ENCODE data around the gene HOXD3. TPM values are rescaled to one million over a fixed set of nuclear protein-coding genes. Genes with fewer than 3 reads are reported as not detected.

HOXD3 gene
- total and polyA plus RNA-seq, 9 of the 15 experiments (the other 6 are each of a cell fraction or from before 2014, with no cell fraction given), result not detected

DNA sequence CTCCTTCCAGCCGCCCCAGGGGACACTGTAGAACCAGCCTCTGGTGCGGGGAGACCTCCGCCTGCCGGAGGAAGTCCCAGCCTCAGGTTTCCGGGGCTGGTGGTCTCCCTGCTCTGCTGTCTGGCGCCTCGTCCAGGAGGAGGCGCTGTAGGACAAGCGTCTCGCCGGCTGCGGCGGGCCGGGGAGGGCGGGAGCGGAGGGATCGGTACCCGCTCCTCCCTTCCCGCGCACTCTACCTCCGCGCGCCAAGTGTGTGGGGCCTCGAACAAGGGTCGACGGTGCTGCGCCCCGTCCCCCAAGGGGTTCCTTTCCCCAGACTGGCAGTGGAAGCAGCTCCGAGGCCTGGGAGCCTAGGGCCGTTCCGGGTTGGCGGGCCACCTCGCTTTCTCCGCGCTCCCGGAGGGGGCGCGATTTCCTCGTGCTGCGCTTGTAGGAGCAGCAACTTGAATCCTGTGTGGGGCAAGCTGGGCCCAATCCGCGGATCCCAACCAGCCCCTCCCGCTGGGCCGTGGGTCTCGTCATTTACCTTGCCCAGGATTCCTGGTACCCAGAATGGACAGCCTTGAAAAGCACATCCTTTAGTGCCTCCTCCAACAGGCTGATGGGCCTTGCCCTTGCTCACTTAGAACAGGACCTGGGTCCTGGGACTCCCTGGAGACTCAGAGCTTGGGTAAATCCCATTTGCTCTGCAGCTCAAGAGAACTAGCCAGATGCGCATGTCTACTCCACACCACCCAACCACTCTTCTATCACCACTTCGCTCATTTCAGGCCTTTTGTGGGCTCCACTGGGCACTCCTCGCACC, 16.4 kb upstream of the HOXD3 start (continued):
- TF ChIP-seq, protein P1, sequence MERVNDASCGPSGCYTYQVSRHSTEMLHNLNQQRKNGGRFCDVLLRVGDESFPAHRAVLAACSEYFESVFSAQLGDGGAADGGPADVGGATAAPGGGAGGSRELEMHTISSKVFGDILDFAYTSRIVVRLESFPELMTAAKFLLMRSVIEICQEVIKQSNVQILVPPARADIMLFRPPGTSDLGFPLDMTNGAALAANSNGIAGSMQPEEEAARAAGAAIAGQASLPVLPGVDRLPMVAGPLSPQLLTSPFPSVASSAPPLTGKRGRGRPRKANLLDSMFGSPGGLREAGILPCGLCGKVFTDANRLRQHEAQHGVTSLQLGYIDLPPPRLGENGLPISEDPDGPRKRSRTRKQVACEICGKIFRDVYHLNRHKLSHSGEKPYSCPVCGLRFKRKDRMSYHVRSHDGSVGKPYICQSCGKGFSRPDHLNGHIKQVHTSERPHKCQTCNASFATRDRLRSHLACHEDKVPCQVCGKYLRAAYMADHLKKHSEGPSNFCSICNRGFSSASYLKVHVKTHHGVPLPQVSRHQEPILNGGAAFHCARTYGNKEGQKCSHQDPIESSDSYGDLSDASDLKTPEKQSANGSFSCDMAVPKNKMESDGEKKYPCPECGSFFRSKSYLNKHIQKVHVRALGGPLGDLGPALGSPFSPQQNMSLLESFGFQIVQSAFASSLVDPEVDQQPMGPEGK (CRISPR knock-in tag; IDR thresholded peaks at IDR 0.05; ENCODE audit: borderline replicate concordance), result no peak
- TF ChIP-seq HNRNPH1 (optimal IDR thresholded peaks at IDR 0.05; ENCODE audit: low read depth, low read length), result no peak
- peak; percentile 92 for TF ChIP-seq ARID2 (IDR thresholded peaks at IDR 0.05)
- TF ChIP-seq CCAR2 (IDR thresholded peaks at IDR 0.05; ENCODE audit: low read depth, low read length), result no peak
- TF ChIP-seq ZFP36 (IDR thresholded peaks at IDR 0.05; ENCODE audit: low read depth, low read length, partially characterized antibody), result peak; percentile 5
- peak; percentile 97 for TF ChIP-seq RB1 (IDR thresholded peaks at IDR 0.05; ENCODE audit: low read depth)
- TF ChIP-seq HMGN3 (IDR thresholded peaks at IDR 0.05; ENCODE audit: borderline replicate concordance, extremely low read depth, insufficient read length, low read depth, low read length), result peak; percentile 37
- TF ChIP-seq MAFK (IDR thresholded peaks at IDR 0.05; ENCODE audit: low read length), result no peak
- TF ChIP-seq MAZ (CRISPR knock-in tag; conservative IDR thresholded peaks at IDR 0.05 in 1 of 2, IDR thresholded peaks at IDR 0.05 in 1 of 2), result peak; percentile 97 to 98
- 0 out of 2 replicates have a peak, but pooled peaks have one; percentile 34 for TF ChIP-seq RUNX1 (IDR thresholded peaks at IDR 0.05; ENCODE audit: low read depth)
- 0 out of 2 replicates have a peak, but pooled peaks have one; percentile 23 for TF ChIP-seq ZNF12 (CRISPR knock-in tag; IDR thresholded peaks at IDR 0.05)
- no peak for TF ChIP-seq ZNF785 (CRISPR knock-in tag; IDR thresholded peaks at IDR 0.05)
- peak; percentile 79 for TF ChIP-seq ZNF263 (CRISPR knock-in tag; IDR thresholded peaks at IDR 0.05; ENCODE audit: borderline replicate concordance)
- peak; percentile 88 for TF ChIP-seq STAG1 (CRISPR knock-in tag; IDR thresholded peaks at IDR 0.05; ENCODE audit: borderline replicate concordance)
- TF ChIP-seq CBFA2T2 (conservative IDR thresholded peaks at IDR 0.05), result no peak
- TF ChIP-seq RAD21 (CRISPR knock-in tag; conservative IDR thresholded peaks at IDR 0.05 in 1 of 2, IDR thresholded peaks at IDR 0.05 in 1 of 2), result peak; percentile 98 to 99
- TF ChIP-seq, protein P2, sequence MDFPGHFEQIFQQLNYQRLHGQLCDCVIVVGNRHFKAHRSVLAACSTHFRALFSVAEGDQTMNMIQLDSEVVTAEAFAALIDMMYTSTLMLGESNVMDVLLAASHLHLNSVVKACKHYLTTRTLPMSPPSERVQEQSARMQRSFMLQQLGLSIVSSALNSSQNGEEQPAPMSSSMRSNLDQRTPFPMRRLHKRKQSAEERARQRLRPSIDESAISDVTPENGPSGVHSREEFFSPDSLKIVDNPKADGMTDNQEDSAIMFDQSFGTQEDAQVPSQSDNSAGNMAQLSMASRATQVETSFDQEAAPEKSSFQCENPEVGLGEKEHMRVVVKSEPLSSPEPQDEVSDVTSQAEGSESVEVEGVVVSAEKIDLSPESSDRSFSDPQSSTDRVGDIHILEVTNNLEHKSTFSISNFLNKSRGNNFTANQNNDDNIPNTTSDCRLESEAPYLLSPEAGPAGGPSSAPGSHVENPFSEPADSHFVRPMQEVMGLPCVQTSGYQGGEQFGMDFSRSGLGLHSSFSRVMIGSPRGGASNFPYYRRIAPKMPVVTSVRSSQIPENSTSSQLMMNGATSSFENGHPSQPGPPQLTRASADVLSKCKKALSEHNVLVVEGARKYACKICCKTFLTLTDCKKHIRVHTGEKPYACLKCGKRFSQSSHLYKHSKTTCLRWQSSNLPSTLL (IDR thresholded peaks at IDR 0.05), result no peak
- TF ChIP-seq CHD2 (IDR thresholded peaks at IDR 0.05; ENCODE audit: low read depth, low read length), result 0 out of 2 replicates have a peak, but pooled peaks have one; percentile 33
- peak; percentile 9; the same call in 1 of the 2 replicates for TF ChIP-seq BMI1 (IDR thresholded peaks at IDR 0.05; ENCODE audit: low read length)
- TF ChIP-seq CBFB (CRISPR knock-in tag; IDR thresholded peaks at IDR 0.05), result 0 out of 2 replicates have a peak, but pooled peaks have one; percentile 51
- TF ChIP-seq, protein P3, sequence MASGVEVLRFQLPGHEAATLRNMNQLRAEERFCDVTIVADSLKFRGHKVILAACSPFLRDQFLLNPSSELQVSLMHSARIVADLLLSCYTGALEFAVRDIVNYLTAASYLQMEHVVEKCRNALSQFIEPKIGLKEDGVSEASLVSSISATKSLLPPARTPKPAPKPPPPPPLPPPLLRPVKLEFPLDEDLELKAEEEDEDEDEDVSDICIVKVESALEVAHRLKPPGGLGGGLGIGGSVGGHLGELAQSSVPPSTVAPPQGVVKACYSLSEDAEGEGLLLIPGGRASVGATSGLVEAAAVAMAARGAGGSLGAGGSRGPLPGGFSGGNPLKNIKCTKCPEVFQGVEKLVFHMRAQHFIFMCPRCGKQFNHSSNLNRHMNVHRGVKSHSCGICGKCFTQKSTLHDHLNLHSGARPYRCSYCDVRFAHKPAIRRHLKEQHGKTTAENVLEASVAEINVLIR (CRISPR knock-in tag; IDR thresholded peaks at IDR 0.05), result no peak
- TF ChIP-seq ELF2 (CRISPR knock-in tag; IDR thresholded peaks at IDR 0.05), result peak; percentile 73; the same call in 1 of the 2 replicates
- TF ChIP-seq HCFC1 (IDR thresholded peaks at IDR 0.05; ENCODE audit: low read depth, low read length), result peak; percentile 13; the same call in 1 of the 2 replicates
- peak; percentile 74 for TF ChIP-seq HLTF (IDR thresholded peaks at IDR 0.05)

All from K562 (cell line).